Skeletal muscle tissue (tissue), 4 donors: ENCODE data around the gene TMPRSS5. TPM values are rescaled to one million over a fixed set of nuclear protein-coding genes. Genes with fewer than 3 reads are reported as not detected.

Source experiments
- H3K27ac ChIP-seq: one replicate; pipeline ENCODE4 v1.7.0; 2013; ENCODE audit warnings: mild to moderate bottlenecking, low read depth, low read length, inconsistent platforms
- H3K27me3 ChIP-seq, 3 donors: one replicate each; pipeline ENCODE4 v1.7.0; 2013; ENCODE audit warnings: low read length in 3 of 3; ENCODE audit not compliant: control insufficient read depth in 3 of 3, insufficient read depth in 3 of 3
- H3K36me3 ChIP-seq, 3 donors: one replicate each; pipeline ENCODE4 v1.7.0; 2013; ENCODE audit warnings: low read length in 3 of 3; ENCODE audit not compliant: control insufficient read depth in 3 of 3, insufficient read depth in 3 of 3
- H3K4me1 ChIP-seq, 3 donors: one replicate each; pipeline ENCODE4 v1.7.0; 2013; ENCODE audit warnings: low read length in 3 of 3, mild to moderate bottlenecking in 3 of 3; ENCODE audit not compliant: control insufficient read depth in 3 of 3, insufficient read depth in 3 of 3
- H3K4me3 ChIP-seq, 3 donors: one replicate each; pipeline ENCODE4 v1.7.0; 2013; ENCODE audit warnings: low read length in 3 of 3
- H3K9ac ChIP-seq, 3 donors: one replicate each; pipeline ENCODE4 v1.7.0; 2013; ENCODE audit warnings: low read length in 3 of 3, mild to moderate bottlenecking in 3 of 3, moderate library complexity in 2 of 3, low read depth in 1 of 3
- H3K9me3 ChIP-seq, 3 donors: one replicate each; pipeline ENCODE4 v1.7.0; 2013; ENCODE audit warnings: low read length in 3 of 3; ENCODE audit not compliant: control insufficient read depth in 3 of 3
- total RNA-seq: library from RNA; depleted of rRNA; stranded (reverse); fragments of >200 nt; gene quantifications from one replicate; pipeline ENCODE4 v1.2.3, GENCODE V29; 2014
- donor health status: Osteomylitis.

The TMPRSS5 gene
- total RNA-seq, result 2.1 TPM

- no peak within 1 kb of the TSS for H3K27ac ChIP-seq
Observed at GRCh38 chr11:113705871-113706655, at the start of gene TMPRSS5. Gene TMPRSS5, minus strand, starts transcription at chr11:113706308. Its CDS starts 84 bp downstream, at chr11:113706224.

GRCh38 chr11:113752932-113753331 lies 46.8 kb upstream of the TMPRSS5 start:
- no peaks in the 10 kb centered on the region for H3K9me3 ChIP-seq
- no peak overlapping the region for H3K27ac ChIP-seq
- H3K9ac ChIP-seq, result no peak overlapping the region
- H3K27me3 ChIP-seq, result no peaks in the 10 kb centered on the region
- no peaks in the 10 kb centered on the region for H3K4me1 ChIP-seq
- peaks cover 9 to 35% (median 31%) of the 10 kb centered on the region in 3 donors for H3K36me3 ChIP-seq
- no peak overlapping the region for H3K4me3 ChIP-seq

More at GRCh38 chr11:113705871-113706655, at the start of gene TMPRSS5:
- H3K4me3 ChIP-seq, result no peak within 1 kb of the TSS
- no peaks in the 10 kb centered on the region for H3K4me1 ChIP-seq
- H3K9ac ChIP-seq, result no peak within 1 kb of the TSS
- no peaks in the 10 kb centered on the region for H3K27me3 ChIP-seq
- H3K9me3 ChIP-seq, result no peaks in the 10 kb centered on the region
- H3K36me3 ChIP-seq, result peaks cover 3 to 9% (median 4%) of the 10 kb centered on the region in 3 donors

DNA sequence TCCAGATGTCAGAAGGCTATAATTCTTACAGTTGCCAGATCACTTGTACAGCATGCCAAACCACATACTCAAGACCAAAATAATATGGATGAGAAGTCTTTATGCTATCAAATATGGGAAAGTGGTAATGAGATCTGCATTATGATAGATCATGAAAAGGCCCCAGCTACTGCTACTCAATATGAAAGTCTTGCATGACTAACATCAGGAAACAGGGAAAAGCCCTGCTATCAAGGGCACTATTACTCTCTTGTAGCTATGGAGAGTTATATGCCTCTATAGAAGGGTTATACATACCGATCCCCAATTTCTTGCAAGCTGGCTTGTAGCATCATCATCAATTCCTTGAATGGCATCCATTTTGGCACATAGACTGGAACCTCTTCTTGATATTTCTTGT lies 30.2 kb upstream of the TMPRSS5 start:
- Histone ChIP-seq H3K27ac (no peak overlapping the region), H3K36me3 (peaks cover 31 to 65% (median 63%) of the 10 kb centered on the region in 3 donors)

GRCh38 chr11:113732092-113732491 lies 26.0 kb upstream of the TMPRSS5 start:
- Histone ChIP-seq H3K36me3 (peaks cover 17 to 37% (median 31%) of the 10 kb centered on the region in 3 donors), H3K9me3 (no peaks in the 10 kb centered on the region), H3K27ac (no peak overlapping the region), H3K9ac (no peak overlapping the region), H3K4me3 (no peak overlapping the region), H3K4me1 (no peaks in the 10 kb centered on the region), H3K27me3 (no peaks in the 10 kb centered on the region)

More for the DNA sequence above, 30.2 kb upstream of the TMPRSS5 start:
- no peak overlapping the region for H3K4me3 ChIP-seq
- H3K4me1 ChIP-seq, result no peaks in the 10 kb centered on the region
- H3K27me3 ChIP-seq, result no peaks in the 10 kb centered on the region
- no peak overlapping the region for H3K9ac ChIP-seq
- no peaks in the 10 kb centered on the region for H3K9me3 ChIP-seq

- Histone ChIP-seq H3K9ac (no peak overlapping the region), H3K36me3 (peaks cover 8 to 30% (median 21%) of the 10 kb centered on the region in 3 donors), H3K4me1 (peaks cover 0 to under 1% (median 0%) of the 10 kb centered on the region in 3 donors), H3K27ac (no peak overlapping the region), H3K27me3 (no peaks in the 10 kb centered on the region), H3K4me3 (no peak overlapping the region), H3K9me3 (no peaks in the 10 kb centered on the region)
Observed at GRCh38 chr11:113730887-113731726, 25.0 kb upstream of the TMPRSS5 start.

DNA sequence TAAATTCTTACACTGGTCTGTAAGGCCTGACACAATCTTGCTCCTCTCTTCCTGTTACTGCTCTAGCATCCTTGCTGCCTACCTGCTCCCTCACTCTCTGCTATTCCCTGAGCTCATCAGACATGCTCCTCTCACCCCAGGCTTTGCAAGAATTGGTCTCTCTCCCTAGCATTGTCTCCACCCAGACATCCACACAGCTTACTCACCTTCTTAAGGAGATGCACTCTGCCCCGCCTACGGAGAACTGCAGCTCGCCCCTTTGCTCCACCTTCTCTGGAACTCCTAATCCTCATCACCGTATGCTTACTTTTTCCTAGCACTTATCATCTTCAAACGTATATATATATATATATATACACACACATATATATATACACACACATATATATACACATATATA lies 23.3 kb upstream of the TMPRSS5 start:
- peaks cover 0 to 6% (median 2%) of the 10 kb centered on the region in 3 donors for H3K4me1 ChIP-seq
- H3K36me3 ChIP-seq, result peaks cover 7 to 21% (median 11%) of the 10 kb centered on the region in 3 donors
- no peaks in the 10 kb centered on the region for H3K9me3 ChIP-seq
- no peaks in the 10 kb centered on the region for H3K27me3 ChIP-seq
- no peak overlapping the region for H3K9ac ChIP-seq
- no peak overlapping the region for H3K27ac ChIP-seq
- H3K4me3 ChIP-seq, result no peak overlapping the region

DNA sequence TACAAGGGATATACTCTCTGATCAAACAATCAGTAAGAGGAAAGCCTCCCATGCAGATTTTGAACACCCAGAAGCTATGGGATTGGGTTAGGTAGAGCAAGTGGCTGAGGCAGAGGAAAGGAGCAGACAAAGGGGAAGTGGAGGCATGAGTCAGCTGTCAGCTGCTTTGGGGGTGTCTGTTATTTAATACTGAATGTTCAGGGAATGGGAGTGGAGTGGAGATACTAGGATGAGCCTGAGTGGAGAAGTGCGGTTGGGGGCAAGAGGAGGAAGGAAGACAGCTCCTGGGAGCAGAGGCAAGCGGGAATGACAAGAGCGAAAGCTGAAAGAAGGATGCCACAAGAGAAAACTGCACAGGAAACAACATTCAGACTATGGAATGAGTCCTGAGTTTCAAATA lies 22.7 kb upstream of the TMPRSS5 start:
- Histone ChIP-seq H3K4me1 (peaks cover 0 to 8% (median 6%) of the 10 kb centered on the region in 3 donors), H3K27ac (no peak overlapping the region), H3K36me3 (peaks cover 2 to 15% (median 7%) of the 10 kb centered on the region in 3 donors), H3K27me3 (no peaks in the 10 kb centered on the region), H3K4me3 (no peak overlapping the region), H3K9me3 (no peaks in the 10 kb centered on the region), H3K9ac (no peak overlapping the region)

DNA sequence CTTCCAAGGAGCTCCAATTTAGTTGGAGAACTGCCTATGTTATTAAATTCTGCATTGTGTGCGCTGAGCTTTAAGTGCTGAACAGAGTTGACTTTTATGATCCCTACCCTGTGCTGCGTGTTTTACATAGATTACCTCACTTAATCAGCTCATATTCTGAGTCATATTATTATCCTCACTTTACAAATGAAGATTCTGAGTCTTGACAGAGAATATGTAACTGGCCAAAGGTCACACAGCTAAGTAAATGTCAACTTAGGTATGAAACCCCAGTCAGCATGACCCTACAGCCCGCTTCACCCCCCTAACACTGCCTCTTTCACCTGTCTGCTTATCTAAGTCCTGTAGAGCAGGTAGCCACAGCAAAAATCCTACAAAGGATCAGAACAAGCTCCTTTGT lies 19.8 kb upstream of the TMPRSS5 start:
- H3K9ac ChIP-seq, result no peak overlapping the region
- H3K4me3 ChIP-seq, result no peak overlapping the region
- H3K27ac ChIP-seq, result no peak overlapping the region
- no peaks in the 10 kb centered on the region for H3K9me3 ChIP-seq
- no peaks in the 10 kb centered on the region for H3K36me3 ChIP-seq
- peaks cover 9 to 33% (median 21%) of the 10 kb centered on the region in 3 donors for H3K4me1 ChIP-seq
- no peaks in the 10 kb centered on the region for H3K27me3 ChIP-seq

DNA sequence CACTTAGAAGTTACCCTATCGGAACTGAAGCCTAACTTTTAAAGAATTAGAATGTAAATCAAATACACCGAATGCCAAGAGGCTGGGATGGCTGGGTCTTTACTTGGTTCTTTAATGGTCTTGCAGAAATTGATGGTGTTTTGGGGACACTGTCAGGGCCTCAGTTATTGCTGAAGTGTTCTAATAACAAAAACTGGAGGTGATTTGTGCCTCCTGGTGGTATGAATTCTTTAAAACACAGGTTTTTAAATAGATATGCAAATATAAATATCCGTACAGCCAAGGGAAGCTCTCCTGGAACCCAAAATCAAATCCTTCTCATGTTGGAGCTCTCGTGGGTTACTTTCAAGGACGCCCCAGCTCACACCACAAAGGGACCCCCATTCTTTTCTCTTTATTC lies 19.3 kb upstream of the TMPRSS5 start:
- Histone ChIP-seq H3K9me3 (no peaks in the 10 kb centered on the region), H3K4me3 (no peak overlapping the region), H3K36me3 (peaks cover 0 to 3% (median 0%) of the 10 kb centered on the region in 3 donors), H3K27ac (no peak overlapping the region), H3K27me3 (no peaks in the 10 kb centered on the region), H3K4me1 (peaks cover 9 to 33% (median 21%) of the 10 kb centered on the region in 3 donors), H3K9ac (no peak overlapping the region)

GRCh38 chr11:113724778-113725177 lies 18.7 kb upstream of the TMPRSS5 start:
- Histone ChIP-seq H3K4me3 (no peak overlapping the region), H3K4me1 (peaks cover 9 to 33% (median 21%) of the 10 kb centered on the region in 3 donors), H3K9me3 (no peaks in the 10 kb centered on the region), H3K9ac (no peak overlapping the region), H3K36me3 (peaks cover 0 to 7% (median 0%) of the 10 kb centered on the region in 3 donors), H3K27ac (no peak overlapping the region), H3K27me3 (no peaks in the 10 kb centered on the region)
